Erythroblast (primary cell): ENCODE measurements around the gene TPPP.

Experiments
- GATA1 ChIP-seq: IDR thresholded peaks from 2 replicates; pipeline ENCODE4 v1.6.1; 2011; ENCODE audit warnings: low read depth, mild to moderate bottlenecking, control low read depth, low read length, moderate library complexity
- POLR2A ChIP-seq: IDR thresholded peaks from 2 replicates; pipeline ENCODE4 v1.6.1; 2011; ENCODE audit warnings: mild to moderate bottlenecking, low read length

DNA sequence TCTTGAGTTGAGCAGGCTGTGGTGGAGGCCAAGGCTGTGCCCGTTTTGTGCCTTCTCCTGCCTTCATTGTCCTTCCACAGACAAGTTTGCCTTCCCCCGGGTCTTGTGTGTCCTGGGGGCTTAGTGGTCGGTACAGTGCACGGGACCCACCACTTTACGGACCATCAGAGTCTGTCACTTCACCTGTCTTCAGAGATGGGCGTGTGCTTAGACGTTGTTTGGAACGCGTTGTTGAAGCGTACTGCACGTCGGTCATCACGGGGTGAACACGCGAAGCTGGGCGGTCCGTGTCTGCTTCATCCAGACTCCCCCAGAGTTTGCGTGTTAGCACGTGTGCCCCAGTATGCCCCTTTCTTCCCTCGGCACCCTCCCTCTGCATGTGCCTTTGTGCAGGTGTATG is 56.2 kb downstream of the TPPP start:
- TF ChIP-seq POLR2A (no peak), GATA1 (no peak)
